Measurements from ENCODE around the gene COA7.

Gene COA7

GRCh38 chr1:52679048-52679447 is 19.1 kb downstream of the COA7 start:
- Histone ChIP-seq H3K4me3 (ENCODE audit: low read depth in 1 of 2, low read length in 2 of 2) (no peak overlapping the region), H3K9me3 (ENCODE audit: control insufficient read depth in 1 of 2, low read length in 2 of 2) (no peaks in the 10 kb centered on the region), H3K27ac (ENCODE audit: low read length) (no peak overlapping the region), H3K4me1 (ENCODE audit: control insufficient read depth in 1 of 2, insufficient read depth in 2 of 2, low read length in 2 of 2) (no peaks in the 10 kb centered on the region), H3K27me3 (ENCODE audit: low read depth, low read length) (no peaks in the 10 kb centered on the region), H3K36me3 (ENCODE audit: control insufficient read depth in 1 of 2, insufficient read depth in 2 of 2, low read length in 2 of 2) (no peaks in the 10 kb centered on the region)

DNA sequence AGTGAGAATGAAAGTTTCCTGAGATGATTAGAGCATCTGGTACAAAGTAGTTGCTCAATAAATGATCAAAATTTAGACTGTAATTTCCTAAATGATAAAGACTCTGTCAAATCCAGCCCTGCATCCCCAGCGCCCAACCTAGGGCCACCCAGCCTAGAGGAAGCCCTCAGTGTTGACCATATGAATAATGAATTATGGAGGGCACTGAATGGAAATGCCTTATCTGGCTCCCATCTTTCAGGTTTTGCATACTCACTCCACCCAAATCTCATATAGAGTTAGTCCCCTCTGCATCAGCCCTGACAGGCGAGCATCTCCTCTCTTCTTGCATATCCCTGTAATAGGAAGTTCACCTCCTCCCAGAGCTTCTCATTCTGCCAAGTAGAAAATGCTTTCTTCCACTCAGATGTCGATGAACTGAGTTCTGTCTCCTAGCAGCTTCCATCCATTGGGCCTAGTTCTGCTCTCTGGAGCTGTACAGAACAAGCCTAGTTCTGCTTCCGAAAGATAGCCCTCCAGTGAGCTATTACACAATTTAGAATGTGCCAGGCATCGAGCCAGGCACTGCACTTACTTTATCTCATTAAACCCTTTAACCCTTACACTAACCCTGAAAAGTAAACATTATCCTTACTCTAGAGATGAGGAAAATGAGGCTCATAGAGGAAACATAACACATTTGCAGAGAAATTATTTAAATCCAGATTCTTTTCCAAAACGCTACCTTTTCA is 20.9 kb downstream of the COA7 start:
- Histone ChIP-seq H3K4me3 (ENCODE audit: low read depth in 1 of 2, low read length in 2 of 2) (no peak overlapping the region), H3K27ac (ENCODE audit: low read length) (no peak overlapping the region), H3K27me3 (ENCODE audit: low read depth, low read length) (no peaks in the 10 kb centered on the region), H3K9me3 (ENCODE audit: control insufficient read depth in 1 of 2, low read length in 2 of 2) (no peaks in the 10 kb centered on the region), H3K36me3 (ENCODE audit: control insufficient read depth in 1 of 2, insufficient read depth in 2 of 2, low read length in 2 of 2) (no peaks in the 10 kb centered on the region), H3K4me1 (ENCODE audit: control insufficient read depth in 1 of 2, insufficient read depth in 2 of 2, low read length in 2 of 2) (no peaks in the 10 kb centered on the region)

DNA sequence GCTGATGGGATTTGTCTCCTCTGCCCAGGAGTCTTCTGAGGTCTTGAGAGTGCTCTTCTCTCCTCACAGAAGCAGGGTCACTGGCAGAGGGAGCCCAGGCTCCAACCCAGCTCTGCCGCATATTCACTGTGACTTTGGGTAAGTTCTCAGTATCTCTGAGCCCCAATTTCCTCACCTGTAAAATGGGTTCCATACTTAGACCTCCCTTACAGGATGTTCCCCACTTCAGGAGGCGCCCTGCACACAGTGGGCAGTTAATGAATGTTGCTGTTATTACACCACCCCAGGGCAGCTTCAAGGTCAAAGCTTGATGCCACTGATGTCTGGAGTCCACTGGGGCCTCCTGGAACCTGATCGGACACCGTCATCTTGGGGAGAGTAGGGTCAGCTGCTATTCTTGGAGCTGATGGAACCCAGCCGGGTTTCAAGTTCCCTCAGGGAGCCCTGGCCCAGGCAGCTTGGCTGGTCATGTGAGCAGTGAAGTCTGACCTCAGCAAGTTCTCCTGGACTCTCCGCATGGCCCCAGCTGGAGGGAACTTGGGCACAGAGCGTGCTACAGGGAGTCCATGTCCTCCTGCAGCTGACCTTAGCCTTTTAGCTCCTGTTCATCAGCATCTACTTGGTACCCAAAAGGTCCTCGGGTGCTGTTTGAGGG is 21.8 kb downstream of the COA7 start:
- no peaks in the 10 kb centered on the region for H3K36me3 ChIP-seq (ENCODE audit: control insufficient read depth in 1 of 2, insufficient read depth in 2 of 2, low read length in 2 of 2)
- H3K27me3 ChIP-seq (ENCODE audit: low read depth, low read length), result no peaks in the 10 kb centered on the region
- no peak overlapping the region for H3K4me3 ChIP-seq (ENCODE audit: low read depth in 1 of 2, low read length in 2 of 2)
- no peaks in the 10 kb centered on the region for H3K4me1 ChIP-seq (ENCODE audit: control insufficient read depth in 1 of 2, insufficient read depth in 2 of 2, low read length in 2 of 2)
- H3K9me3 ChIP-seq (ENCODE audit: control insufficient read depth in 1 of 2, low read length in 2 of 2), result no peaks in the 10 kb centered on the region
- no peak overlapping the region for H3K27ac ChIP-seq (ENCODE audit: low read length)

- Histone ChIP-seq H3K36me3 (ENCODE audit: control insufficient read depth in 1 of 2, insufficient read depth in 2 of 2, low read length in 2 of 2) (no peaks in the 10 kb centered on the region), H3K9me3 (ENCODE audit: control insufficient read depth in 1 of 2, low read length in 2 of 2) (no peaks in the 10 kb centered on the region), H3K27me3 (ENCODE audit: low read depth, low read length) (no peaks in the 10 kb centered on the region), H3K4me3 (ENCODE audit: low read depth in 1 of 2, low read length in 2 of 2) (no peak overlapping the region), H3K4me1 (ENCODE audit: control insufficient read depth in 1 of 2, insufficient read depth in 2 of 2, low read length in 2 of 2) (no peaks in the 10 kb centered on the region), H3K27ac (ENCODE audit: low read length) (no peak overlapping the region)
Measured at GRCh38 chr1:52674497-52675384, 23.4 kb downstream of the COA7 start.

DNA sequence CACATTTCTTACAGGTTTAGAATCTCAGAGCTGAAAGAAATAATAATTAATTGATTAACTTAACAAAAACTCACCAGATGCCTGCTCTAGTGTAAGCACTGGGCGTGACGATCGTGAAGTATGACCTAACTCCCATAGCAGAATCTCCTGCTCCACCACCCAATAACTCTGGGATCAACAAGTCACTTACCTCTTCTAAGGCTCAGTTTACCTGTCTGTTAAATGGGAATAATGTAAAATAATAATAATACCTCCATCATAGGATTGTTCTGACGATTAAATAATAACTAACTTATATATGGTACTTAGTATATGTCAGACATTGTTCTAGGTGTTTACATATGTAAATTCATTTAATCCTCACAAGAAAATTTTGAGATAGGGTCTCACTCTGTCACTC is 24.6 kb downstream of the COA7 start:
- Histone ChIP-seq H3K36me3 (ENCODE audit: control insufficient read depth in 1 of 2, insufficient read depth in 2 of 2, low read length in 2 of 2) (no peaks in the 10 kb centered on the region), H3K27me3 (ENCODE audit: low read depth, low read length) (no peaks in the 10 kb centered on the region), H3K9me3 (ENCODE audit: control insufficient read depth in 1 of 2, low read length in 2 of 2) (no peaks in the 10 kb centered on the region), H3K27ac (ENCODE audit: low read length) (no peak overlapping the region), H3K4me3 (ENCODE audit: low read depth in 1 of 2, low read length in 2 of 2) (no peak overlapping the region), H3K4me1 (ENCODE audit: control insufficient read depth in 1 of 2, insufficient read depth in 2 of 2, low read length in 2 of 2) (no peaks in the 10 kb centered on the region)

GRCh38 chr1:52672946-52673345 is 25.2 kb downstream of the COA7 start:
- Histone ChIP-seq H3K4me3 (ENCODE audit: low read depth in 1 of 2, low read length in 2 of 2) (no peak overlapping the region), H3K36me3 (ENCODE audit: control insufficient read depth in 1 of 2, insufficient read depth in 2 of 2, low read length in 2 of 2) (no peaks in the 10 kb centered on the region), H3K27me3 (ENCODE audit: low read depth, low read length) (no peaks in the 10 kb centered on the region), H3K27ac (ENCODE audit: low read length) (no peak overlapping the region), H3K4me1 (ENCODE audit: control insufficient read depth in 1 of 2, insufficient read depth in 2 of 2, low read length in 2 of 2) (no peaks in the 10 kb centered on the region), H3K9me3 (ENCODE audit: control insufficient read depth in 1 of 2, low read length in 2 of 2) (no peaks in the 10 kb centered on the region)

- Histone ChIP-seq H3K36me3 (ENCODE audit: control insufficient read depth in 1 of 2, insufficient read depth in 2 of 2, low read length in 2 of 2) (no peaks in the 10 kb centered on the region), H3K4me1 (ENCODE audit: control insufficient read depth in 1 of 2, insufficient read depth in 2 of 2, low read length in 2 of 2) (no peaks in the 10 kb centered on the region), H3K27me3 (ENCODE audit: low read depth, low read length) (no peaks in the 10 kb centered on the region), H3K27ac (ENCODE audit: low read length) (no peak overlapping the region), H3K4me3 (ENCODE audit: low read depth in 1 of 2, low read length in 2 of 2) (no peak overlapping the region), H3K9me3 (ENCODE audit: control insufficient read depth in 1 of 2, low read length in 2 of 2) (no peaks in the 10 kb centered on the region)
Measured at GRCh38 chr1:52670604-52671003, 27.5 kb downstream of the COA7 start.

DNA sequence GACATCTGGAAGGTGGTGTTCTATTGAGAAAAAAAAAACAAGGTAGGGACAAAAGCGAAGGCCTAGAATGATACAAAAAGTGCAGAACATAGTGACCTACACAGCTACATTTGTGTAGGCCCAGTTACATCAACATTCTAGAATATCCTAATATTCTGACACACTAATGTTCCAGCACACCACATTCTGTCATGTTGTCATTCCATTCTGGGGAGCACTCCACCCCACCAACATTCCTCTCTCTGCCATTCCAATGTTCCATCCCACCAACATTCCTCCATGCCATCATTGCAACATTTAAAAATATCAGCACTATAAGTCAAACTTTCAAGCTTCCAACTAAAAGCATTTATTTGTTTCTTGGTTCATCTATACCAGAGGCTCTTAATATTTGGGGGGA is 28.5 kb downstream of the COA7 start:
- Histone ChIP-seq H3K27ac (ENCODE audit: low read length) (no peak overlapping the region), H3K4me1 (ENCODE audit: control insufficient read depth in 1 of 2, insufficient read depth in 2 of 2, low read length in 2 of 2) (no peaks in the 10 kb centered on the region), H3K36me3 (ENCODE audit: control insufficient read depth in 1 of 2, insufficient read depth in 2 of 2, low read length in 2 of 2) (no peaks in the 10 kb centered on the region), H3K9me3 (ENCODE audit: control insufficient read depth in 1 of 2, low read length in 2 of 2) (no peaks in the 10 kb centered on the region), H3K27me3 (ENCODE audit: low read depth, low read length) (no peaks in the 10 kb centered on the region), H3K4me3 (ENCODE audit: low read depth in 1 of 2, low read length in 2 of 2) (no peak overlapping the region)

- H3K36me3 ChIP-seq (ENCODE audit: control insufficient read depth in 1 of 2, insufficient read depth in 2 of 2, low read length in 2 of 2), result no peaks in the 10 kb centered on the region
- no peaks in the 10 kb centered on the region for H3K27me3 ChIP-seq (ENCODE audit: low read depth, low read length)
- no peak overlapping the region for H3K4me3 ChIP-seq (ENCODE audit: low read depth in 1 of 2, low read length in 2 of 2)
- no peaks in the 10 kb centered on the region for H3K9me3 ChIP-seq (ENCODE audit: control insufficient read depth in 1 of 2, low read length in 2 of 2)
- H3K27ac ChIP-seq (ENCODE audit: low read length), result no peak overlapping the region
- H3K4me1 ChIP-seq (ENCODE audit: control insufficient read depth in 1 of 2, insufficient read depth in 2 of 2, low read length in 2 of 2), result no peaks in the 10 kb centered on the region
Measured at GRCh38 chr1:52668711-52669110, 29.4 kb downstream of the COA7 start.

GRCh38 chr1:52667984-52668383 is 30.2 kb downstream of the COA7 start:
- H3K27me3 ChIP-seq (ENCODE audit: low read depth, low read length), result no peaks in the 10 kb centered on the region
- H3K9me3 ChIP-seq (ENCODE audit: control insufficient read depth in 1 of 2, low read length in 2 of 2), result no peaks in the 10 kb centered on the region
- H3K27ac ChIP-seq (ENCODE audit: low read length), result no peak overlapping the region
- no peaks in the 10 kb centered on the region for H3K4me1 ChIP-seq (ENCODE audit: control insufficient read depth in 1 of 2, insufficient read depth in 2 of 2, low read length in 2 of 2)
- no peaks in the 10 kb centered on the region for H3K36me3 ChIP-seq (ENCODE audit: control insufficient read depth in 1 of 2, insufficient read depth in 2 of 2, low read length in 2 of 2)
- H3K4me3 ChIP-seq (ENCODE audit: low read depth in 1 of 2, low read length in 2 of 2), result no peak overlapping the region

DNA sequence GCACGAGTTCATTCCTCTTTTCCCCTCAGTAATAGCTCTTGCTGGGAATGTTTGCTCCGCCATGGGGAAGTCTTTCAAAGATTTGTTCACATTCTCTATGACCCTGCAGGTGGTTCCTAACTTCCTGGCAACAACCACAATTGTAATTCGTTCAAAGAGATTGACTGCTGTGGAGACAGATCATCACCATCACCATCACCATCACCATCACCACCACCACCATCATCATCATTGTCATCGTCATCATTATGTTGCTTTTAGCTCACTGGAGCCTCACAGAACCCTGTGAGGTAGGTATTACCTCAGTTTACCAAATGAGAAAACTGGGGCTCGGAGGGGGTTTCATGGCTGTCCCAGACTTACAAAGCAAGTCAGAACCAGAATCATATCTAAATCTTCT is 30.9 kb downstream of the COA7 start:
- Histone ChIP-seq H3K4me3 (ENCODE audit: low read depth in 1 of 2, low read length in 2 of 2) (no peak overlapping the region), H3K9me3 (ENCODE audit: control insufficient read depth in 1 of 2, low read length in 2 of 2) (no peaks in the 10 kb centered on the region)

More for the DNA sequence above, 30.9 kb downstream of the COA7 start:
- H3K27me3 ChIP-seq (ENCODE audit: low read depth, low read length), result no peaks in the 10 kb centered on the region
- H3K36me3 ChIP-seq (ENCODE audit: control insufficient read depth in 1 of 2, insufficient read depth in 2 of 2, low read length in 2 of 2), result no peaks in the 10 kb centered on the region
- H3K27ac ChIP-seq (ENCODE audit: low read length), result no peak overlapping the region
- H3K4me1 ChIP-seq (ENCODE audit: control insufficient read depth in 1 of 2, insufficient read depth in 2 of 2, low read length in 2 of 2), result no peaks in the 10 kb centered on the region
